Ramos (cell line): ENCODE measurements around the gene EMC10.
"Not testable (repeated sequence)": the region's sequence is repeated elsewhere in the genome, so short reads cannot be mapped to it uniquely, and the experiment has no call there.

Source experiments
- in situ Hi-C: fragments of 300-500 bp; cut with MboI; formaldehyde crosslinking; loops from one replicate; pipeline ENCODE4 v1.14.3; 2022; ENCODE audit warnings: low sequenced_read_pairs; ENCODE audit not compliant: unreplicated experiment

EMC10 gene

GRCh38 chr19:50476224-50476906 is at the start of gene EMC10, which contains the start of gene GARIN5A:
EMC10 (plus strand) TSS chr19:50476507; CDS start chr19:50476545, 38 bp downstream.
GARIN5A (minus strand) TSS chr19:50476848; CDS start chr19:50476388, 460 bp downstream.
- in situ Hi-C loops: no loop called here

GRCh38 chr19:50427318-50427925 is 48.9 kb upstream of the EMC10 start:
- in situ Hi-C loops: no loop called here

- in situ Hi-C loops: no loop called here
Measured at GRCh38 chr19:50427997-50428425, 48.3 kb upstream of the EMC10 start.

- in situ Hi-C loops: no loop called here
Measured at GRCh38 chr19:50428772-50429463, 47.4 kb upstream of the EMC10 start.

- in situ Hi-C loops: no loop called here
Measured at GRCh38 chr19:50430888-50431342, 45.4 kb upstream of the EMC10 start.

- in situ Hi-C loops: no loop called here
Measured at GRCh38 chr19:50431343-50432220, 44.7 kb upstream of the EMC10 start.

DNA sequence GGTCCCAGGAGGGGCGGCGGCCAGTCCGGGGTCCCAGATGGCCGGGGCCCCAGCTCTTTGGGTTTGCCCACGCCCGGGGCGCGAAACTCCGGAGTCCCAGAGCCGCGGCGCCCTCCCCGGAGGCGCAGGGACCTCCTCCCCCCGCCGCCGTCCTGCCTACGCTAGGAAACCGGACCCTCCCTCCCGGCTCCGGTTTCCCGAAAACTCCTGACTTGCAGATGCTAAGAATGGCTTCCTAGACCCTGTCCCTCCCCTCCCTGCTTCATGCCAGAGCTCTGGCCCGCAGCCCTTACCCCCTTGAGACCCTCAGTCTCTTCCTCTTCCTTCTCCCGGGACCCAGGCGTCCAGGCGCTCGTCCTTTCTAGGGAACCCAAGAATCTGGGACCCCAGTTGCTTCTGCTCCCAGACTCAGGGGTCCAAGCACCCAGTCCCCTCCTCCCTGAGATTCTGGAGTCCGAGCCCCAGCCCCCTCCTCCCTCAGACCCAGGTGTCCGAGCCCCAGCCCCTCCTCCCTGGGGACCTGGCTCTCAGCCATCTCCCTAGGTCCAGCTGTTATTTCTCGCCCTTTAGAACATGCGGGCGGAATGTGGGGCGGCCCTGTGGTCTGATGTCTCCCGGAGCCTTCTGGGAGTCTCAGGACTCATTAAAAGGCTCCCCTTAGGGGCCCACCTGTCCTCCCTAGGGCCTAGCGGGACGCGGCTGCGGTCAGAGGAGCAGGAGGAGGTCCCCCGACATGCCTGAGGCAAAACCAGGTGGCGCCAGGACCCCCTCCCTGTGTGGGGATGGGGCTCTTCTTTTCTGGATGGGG is 43.9 kb upstream of the EMC10 start, which contains the start of gene MYBPC2:
MYBPC2 (plus strand) TSS at position 672 of the 808 bp plus-strand sequence; CDS start at position 734, 62 bp downstream.
- in situ Hi-C loops: no loop called here

DNA sequence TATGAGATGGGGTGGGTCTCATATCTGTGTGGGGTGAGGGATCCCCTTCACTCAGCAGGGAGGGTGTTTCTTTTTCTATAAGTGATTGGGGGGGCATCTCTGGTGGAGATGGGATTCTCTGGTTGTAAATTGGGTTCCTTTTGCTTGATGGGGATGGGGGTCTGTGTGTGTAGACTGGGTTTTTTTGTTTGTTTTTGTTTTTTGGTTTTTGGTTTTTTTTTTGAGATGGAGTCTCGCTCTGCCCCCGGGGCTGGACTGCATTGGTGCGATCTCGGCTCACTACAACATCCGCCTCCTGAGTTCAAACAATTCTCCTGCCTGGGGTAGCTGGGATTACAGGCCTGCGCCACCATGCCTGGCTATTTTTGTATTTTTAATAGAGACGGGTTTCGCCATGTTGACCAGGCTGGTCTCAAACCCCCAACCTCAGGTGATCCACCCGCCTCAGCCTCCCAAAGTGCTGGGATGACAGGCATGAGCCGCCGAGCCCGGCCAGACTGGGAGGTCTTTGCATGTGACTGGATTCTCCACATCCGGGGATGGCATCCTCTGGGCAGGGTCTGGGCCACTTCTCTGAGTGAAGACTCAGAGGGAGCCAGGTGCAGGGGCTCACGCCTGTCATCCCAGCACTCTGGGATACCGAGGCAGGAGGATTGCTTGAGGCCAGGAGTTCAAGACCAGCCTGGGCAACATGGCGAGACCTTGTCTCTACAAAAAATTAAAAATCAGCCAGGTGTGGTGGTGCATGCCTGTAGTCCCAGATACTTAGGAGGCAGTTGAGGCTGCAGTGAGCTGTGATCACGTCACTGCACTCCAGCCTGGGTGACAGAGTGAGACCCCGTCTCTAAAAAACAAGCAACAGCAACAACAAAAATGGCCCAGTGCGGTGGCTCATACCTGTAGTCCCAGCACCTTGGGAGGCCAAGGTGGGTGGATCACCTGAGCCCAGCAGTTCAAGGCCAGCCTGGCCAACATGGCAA is 42.8 kb upstream of the EMC10 start:
- in situ Hi-C loops: no loop called here

DNA sequence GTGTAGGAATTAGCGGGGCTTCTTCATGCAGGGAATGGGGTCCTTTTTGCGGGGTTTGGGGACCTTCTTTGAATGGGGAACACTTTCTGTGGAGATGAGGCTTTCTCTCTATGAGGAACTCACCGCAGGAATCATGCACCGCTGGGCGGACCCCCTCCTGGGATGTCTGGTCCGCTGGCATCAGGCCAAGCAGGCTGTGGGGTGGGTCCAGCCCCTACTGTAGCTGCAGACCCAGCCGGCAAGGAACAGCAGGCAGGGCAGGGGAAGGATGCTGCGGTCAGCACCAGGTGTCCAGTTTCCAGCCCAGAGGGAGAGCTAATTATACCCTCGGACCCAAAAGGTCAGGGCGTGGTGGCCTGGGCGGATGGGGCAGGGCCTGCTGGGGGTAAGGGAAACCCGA is 41.8 kb upstream of the EMC10 start:
- in situ Hi-C loops: no loop called here

DNA sequence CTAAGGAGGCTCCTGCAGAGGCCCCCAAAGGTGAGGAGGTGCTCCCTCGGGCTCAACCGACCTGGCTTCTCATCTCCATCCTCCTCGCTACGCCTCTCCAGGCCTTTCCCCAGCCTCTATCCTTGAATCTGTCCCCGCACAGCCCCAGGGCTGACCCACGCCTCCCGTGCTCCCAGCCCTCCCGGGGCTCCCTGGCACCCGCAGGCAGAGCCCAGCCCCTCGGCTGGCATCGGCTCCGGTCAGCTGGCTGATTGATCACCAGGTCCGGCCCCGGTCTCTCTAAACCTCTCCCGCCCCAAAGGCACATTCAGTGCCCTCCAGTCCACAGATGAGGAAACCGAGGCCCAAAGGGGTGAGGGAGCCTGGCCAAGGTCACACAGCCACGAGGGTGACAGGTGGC is 41.1 kb upstream of the EMC10 start:
- in situ Hi-C loops: no loop called here

GRCh38 chr19:50435627-50436026 is 40.7 kb upstream of the EMC10 start:
- in situ Hi-C loops: no loop called here

GRCh38 chr19:50437862-50438449 is 38.4 kb upstream of the EMC10 start:
- in situ Hi-C loops: no loop called here

DNA sequence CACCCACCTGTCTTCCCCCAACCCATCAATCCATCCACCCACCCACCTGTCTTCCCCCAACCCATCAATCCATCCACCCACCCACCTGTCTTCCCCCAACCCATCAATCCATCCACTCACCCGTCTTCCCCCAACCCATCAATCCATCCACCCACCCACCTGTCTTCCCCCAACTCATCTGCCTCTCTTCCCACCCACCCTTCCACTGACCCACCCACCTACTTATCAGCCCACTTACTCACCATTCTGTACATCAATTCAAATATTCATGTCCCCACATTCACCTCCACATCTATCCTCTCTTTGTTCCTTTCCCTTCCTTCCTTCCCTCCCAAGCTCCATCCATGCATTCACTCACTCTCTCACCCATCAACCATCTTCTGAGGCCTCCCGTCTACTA is 37.2 kb upstream of the EMC10 start:
- in situ Hi-C loops: not testable (repeated sequence)

DNA sequence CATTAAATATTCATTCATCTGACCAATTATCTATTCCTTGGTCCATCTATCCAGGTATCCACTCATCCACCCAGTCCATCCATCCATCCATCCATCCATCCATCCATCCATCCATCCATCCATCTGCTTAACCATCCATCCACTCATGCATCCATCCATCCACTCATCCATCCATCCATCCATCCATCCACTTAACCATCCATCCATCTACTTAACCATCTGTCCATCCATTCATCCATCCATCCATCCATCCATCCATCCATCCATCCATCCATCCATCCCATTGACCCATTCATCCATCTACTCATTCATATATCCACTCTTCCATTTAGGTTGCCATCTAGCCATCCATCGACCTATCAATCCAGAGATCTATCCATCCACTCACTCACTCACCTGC is 32.2 kb upstream of the EMC10 start:
- in situ Hi-C loops: no loop called here

DNA sequence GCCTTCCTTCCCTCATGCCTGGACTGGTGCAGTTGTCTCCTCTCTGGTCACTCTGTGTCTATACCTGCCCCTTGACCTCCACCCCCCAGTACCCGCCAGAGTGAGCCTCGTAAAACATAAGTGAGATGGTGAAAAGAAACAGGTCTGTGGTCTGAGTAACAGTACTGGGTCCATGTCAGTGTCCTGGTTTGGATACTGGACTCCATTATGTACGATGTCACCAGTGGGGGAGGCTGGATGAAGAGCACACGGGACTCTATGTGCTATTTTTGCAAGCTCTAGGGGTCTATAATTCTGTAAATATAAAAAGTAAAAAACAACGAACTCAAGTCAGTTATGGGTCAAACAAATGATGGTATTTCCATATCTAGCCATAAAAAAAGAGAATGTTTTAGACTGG is 29.3 kb upstream of the EMC10 start:
- in situ Hi-C loops: no loop called here

GRCh38 chr19:50447750-50448149 is 28.6 kb upstream of the EMC10 start:
- in situ Hi-C loops: no loop called here

GRCh38 chr19:50449236-50449899 is 26.9 kb upstream of the EMC10 start:
- in situ Hi-C loops: no loop called here
